ENCODE measurements around the gene NPIPB2. TPM values are rescaled to one million over a fixed set of nuclear protein-coding genes. Genes with fewer than 3 reads are reported as not detected.

Gene NPIPB2
- total and polyA plus RNA-seq, 2 of the 8 experiments (the other 6 are each of a cell fraction or from before 2014, with no cell fraction given): 7.5 to 8.3 TPM

GRCh38 chr16:11893571-11893970 is 48.3 kb downstream of the NPIPB2 start:
- Histone ChIP-seq H4K5ac (ENCODE audit: insufficient read length, low read depth, low read length) (no peak overlapping the region), H2BK15ac (ENCODE audit: low read length) (no peak overlapping the region), H3K56ac (replicated peaks; ENCODE audit: insufficient read length, low read depth, low read length) (no peak overlapping the region), H3K4me2 (ENCODE audit: insufficient read depth in 1 of 2, low read depth in 2 of 2, low read length in 2 of 2) (no peak overlapping the region), H2AFZ (ENCODE audit: low read length) (no peak overlapping the region), H3K23ac (ENCODE audit: insufficient read length) (no peak overlapping the region), H4K91ac (replicated peaks; ENCODE audit: insufficient read length, low read length) (no peak overlapping the region), H3K79me2 (ENCODE audit: control insufficient read depth in 1 of 2, insufficient read depth in 2 of 2, low read length in 2 of 2) (peaks cover 0 to 14% of the 10 kb centered on the region in 2 experiments; a peak in 2 of 4 replicates), H2BK120ac (replicated peaks; ENCODE audit: low read depth, low read length) (no peak overlapping the region), H4K8ac (ENCODE audit: extremely low read depth, insufficient read depth, low read length) (no peak overlapping the region), H3K27ac (ENCODE audit: low read depth, low read length) (no peak overlapping the region), H2BK12ac (ENCODE audit: low read depth, low read length) (no peak overlapping the region), H3K4ac (replicated peaks; ENCODE audit: insufficient read length, low read depth, low read length) (no peak overlapping the region), H3K4me3 (ENCODE audit: extremely low read depth in 1 of 4, insufficient read depth in 2 of 4, low read depth in 3 of 4, low read length in 4 of 4) (no peak overlapping the region), H3K9ac (replicated peaks in 1 of 4; ENCODE audit: extremely low read depth in 1 of 4, low read depth in 3 of 4, low read length in 3 of 4) (no peak overlapping the region), H3K27me3 (replicated peaks in 1 of 4; ENCODE audit: control insufficient read depth in 3 of 4, extremely low read depth in 1 of 4, insufficient read depth in 3 of 4, low read length in 3 of 4) (no peaks in the 10 kb centered on the region), H3K4me1 (replicated peaks in 1 of 4; ENCODE audit: control insufficient read depth in 3 of 4, insufficient read depth in 4 of 4, low read length in 3 of 4) (no peaks in the 10 kb centered on the region), H3K79me1 (ENCODE audit: low read depth, low read length) (no peaks in the 10 kb centered on the region; the same call in 1 of the 2 replicates), H2BK5ac (ENCODE audit: low read depth, low read length) (no peak overlapping the region), H4K20me1 (replicated peaks in 1 of 2; ENCODE audit: control insufficient read depth in 1 of 2, insufficient read depth in 2 of 2, low read length in 2 of 2) (peaks cover 0 to 4% of the 10 kb centered on the region in 2 experiments), H3K9me3 (ENCODE audit: insufficient read depth in 2 of 2, low read depth in 1 of 2, low read length in 1 of 2) (no peaks in the 10 kb centered on the region), H2BK20ac (ENCODE audit: low read length) (no peak overlapping the region), H3K14ac (ENCODE audit: insufficient read length) (no peak overlapping the region), H3K23me2 (ENCODE audit: low read depth, low read length) (no peaks in the 10 kb centered on the region), H3K36me3 (ENCODE audit: control insufficient read depth in 2 of 4, insufficient read depth in 4 of 4, low read length in 3 of 4) (peaks cover 4 to 53% (median 28%) of the 10 kb centered on the region in 4 experiments; a peak in 6 of 8 replicates), H3K18ac (ENCODE audit: extremely low read depth, low read length) (no peak overlapping the region), H2AK5ac (ENCODE audit: low read depth, low read length) (no peak overlapping the region)
- DNase-seq (ENCODE audit: low read depth in 1 of 2, low spot score in 2 of 2): no peak
- no peak for TF ChIP-seq RFX5 (IDR thresholded peaks at IDR 0.05; ENCODE audit: borderline replicate concordance, low read depth, low read length)
- no peak for TF ChIP-seq USF2 (IDR thresholded peaks at IDR 0.05; ENCODE audit: low read length)
- TF ChIP-seq HDAC2 (IDR thresholded peaks at IDR 0.05; ENCODE audit: borderline replicate concordance in 1 of 2, low read depth in 2 of 2, low read length in 2 of 2): no peak
- TF ChIP-seq NRF1 (IDR thresholded peaks at IDR 0.05; ENCODE audit: low read depth, low read length): no peak
- no peak for TF ChIP-seq TEAD4 (IDR thresholded peaks at IDR 0.05; ENCODE audit: low read depth, low read length)
- no peak for TF ChIP-seq KDM1A (IDR thresholded peaks at IDR 0.05; ENCODE audit: borderline replicate concordance, low read length)
- no peak for TF ChIP-seq SP4 (IDR thresholded peaks at IDR 0.05; ENCODE audit: low read length)
- CTCF ChIA-PET (ENCODE audit: partially characterized antibody): no interaction called here
- FAIRE-seq: no peak
- POLR2A ChIA-PET (ENCODE audit: partially characterized antibody): no interaction called here
- 88% methylated on average over 2 of the region's 2 CpGs; no CpG with 5 or more reads in 1 of the 2 experiments for WGBS, 2 experiments (ENCODE audit: extremely low coverage in 1 of 2, insufficient coverage in 1 of 2, insufficient read length in 1 of 2, insufficient replicate concordance in 2 of 2, low coverage in 1 of 2, low lambda C conversion rate in 2 of 2, missing lambda C conversion rate in 1 of 2)

Data from H1 (cell line).